ENCODE results near the gene UST.
"Not testable (repeated sequence)": the region's sequence is repeated elsewhere in the genome, so short reads cannot be mapped to it uniquely, and the experiment has no call there.

- not testable (repeated sequence) for TF ChIP-seq POLR2AphosphoS5 (IDR thresholded peaks at IDR 0.05; ENCODE audit: low read depth, low read length); POLR2A (IDR thresholded peaks at IDR 0.05; ENCODE audit: low read depth, low read length); TAF1 (IDR thresholded peaks at IDR 0.05; ENCODE audit: low read depth, low read length); PAX5 (IDR thresholded peaks at IDR 0.05; ENCODE audit: insufficient read depth, low read length, severe bottlenecking)
- peak; percentile 85 for TF ChIP-seq SPI1 (IDR thresholded peaks at IDR 0.05; ENCODE audit: low read depth, low read length)
Measured at GRCh38 chr6:148764259-148765020, 17.6 kb downstream of the UST start.

All from GM12891 (cell line).